AG09309 (cell line): ENCODE measurements around the gene MRPL4.

Experiments used
- DNase-seq: peaks from one replicate; pipeline ENCODE4 v3.0.0-alpha.2; 2010; ENCODE audit warnings: low read depth
- H3K4me3 ChIP-seq: 2 replicates; pipeline ENCODE4 v1.5.1; 2011; ENCODE audit warnings: mild to moderate bottlenecking, low read depth, low read length, moderate library complexity; ENCODE audit not compliant: control insufficient read depth
- TF ChIP-seq, protein P1 (sequence below): IDR thresholded peaks from 2 replicates; pipeline ENCODE4 v1.5.1; 2011; ENCODE audit warnings: mild to moderate bottlenecking, low read depth, low read length, inconsistent platforms; ENCODE audit not compliant: insufficient read depth, control insufficient read depth; ENCODE audit errors: missing control alignments

MRPL4 gene

DNA sequence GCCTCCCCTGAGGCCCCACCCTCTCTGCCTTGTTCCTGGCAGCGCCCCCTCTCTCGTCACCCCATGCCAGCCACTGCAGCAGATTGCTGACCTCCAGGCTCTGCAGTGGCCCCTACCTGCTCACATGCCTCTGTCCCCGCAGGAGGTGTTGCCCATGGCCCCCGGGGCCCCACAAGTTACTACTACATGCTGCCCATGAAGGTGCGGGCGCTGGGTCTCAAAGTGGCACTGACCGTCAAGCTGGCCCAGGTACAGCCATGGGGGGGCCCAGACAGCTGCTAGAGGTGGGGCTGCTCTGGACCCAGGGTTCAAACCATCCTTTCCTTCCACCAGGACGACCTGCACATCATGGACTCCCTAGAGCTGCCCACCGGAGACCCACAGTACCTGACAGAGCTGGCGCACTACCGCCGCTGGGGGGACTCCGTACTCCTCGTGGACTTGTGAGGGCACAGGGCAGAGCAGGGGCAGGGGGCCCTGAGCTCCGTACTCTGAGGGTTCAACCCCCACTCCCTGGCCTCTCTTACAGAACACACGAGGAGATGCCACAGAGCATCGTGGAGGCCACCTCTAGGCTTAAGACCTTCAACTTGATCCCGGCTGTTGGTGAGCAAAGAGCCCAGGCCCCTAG lies 6.2 kb downstream of the MRPL4 start:
- TF ChIP-seq, protein P1, sequence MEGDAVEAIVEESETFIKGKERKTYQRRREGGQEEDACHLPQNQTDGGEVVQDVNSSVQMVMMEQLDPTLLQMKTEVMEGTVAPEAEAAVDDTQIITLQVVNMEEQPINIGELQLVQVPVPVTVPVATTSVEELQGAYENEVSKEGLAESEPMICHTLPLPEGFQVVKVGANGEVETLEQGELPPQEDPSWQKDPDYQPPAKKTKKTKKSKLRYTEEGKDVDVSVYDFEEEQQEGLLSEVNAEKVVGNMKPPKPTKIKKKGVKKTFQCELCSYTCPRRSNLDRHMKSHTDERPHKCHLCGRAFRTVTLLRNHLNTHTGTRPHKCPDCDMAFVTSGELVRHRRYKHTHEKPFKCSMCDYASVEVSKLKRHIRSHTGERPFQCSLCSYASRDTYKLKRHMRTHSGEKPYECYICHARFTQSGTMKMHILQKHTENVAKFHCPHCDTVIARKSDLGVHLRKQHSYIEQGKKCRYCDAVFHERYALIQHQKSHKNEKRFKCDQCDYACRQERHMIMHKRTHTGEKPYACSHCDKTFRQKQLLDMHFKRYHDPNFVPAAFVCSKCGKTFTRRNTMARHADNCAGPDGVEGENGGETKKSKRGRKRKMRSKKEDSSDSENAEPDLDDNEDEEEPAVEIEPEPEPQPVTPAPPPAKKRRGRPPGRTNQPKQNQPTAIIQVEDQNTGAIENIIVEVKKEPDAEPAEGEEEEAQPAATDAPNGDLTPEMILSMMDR, result no peak
- no peak for DNase-seq
- no peak overlapping the region for H3K4me3 ChIP-seq

DNA sequence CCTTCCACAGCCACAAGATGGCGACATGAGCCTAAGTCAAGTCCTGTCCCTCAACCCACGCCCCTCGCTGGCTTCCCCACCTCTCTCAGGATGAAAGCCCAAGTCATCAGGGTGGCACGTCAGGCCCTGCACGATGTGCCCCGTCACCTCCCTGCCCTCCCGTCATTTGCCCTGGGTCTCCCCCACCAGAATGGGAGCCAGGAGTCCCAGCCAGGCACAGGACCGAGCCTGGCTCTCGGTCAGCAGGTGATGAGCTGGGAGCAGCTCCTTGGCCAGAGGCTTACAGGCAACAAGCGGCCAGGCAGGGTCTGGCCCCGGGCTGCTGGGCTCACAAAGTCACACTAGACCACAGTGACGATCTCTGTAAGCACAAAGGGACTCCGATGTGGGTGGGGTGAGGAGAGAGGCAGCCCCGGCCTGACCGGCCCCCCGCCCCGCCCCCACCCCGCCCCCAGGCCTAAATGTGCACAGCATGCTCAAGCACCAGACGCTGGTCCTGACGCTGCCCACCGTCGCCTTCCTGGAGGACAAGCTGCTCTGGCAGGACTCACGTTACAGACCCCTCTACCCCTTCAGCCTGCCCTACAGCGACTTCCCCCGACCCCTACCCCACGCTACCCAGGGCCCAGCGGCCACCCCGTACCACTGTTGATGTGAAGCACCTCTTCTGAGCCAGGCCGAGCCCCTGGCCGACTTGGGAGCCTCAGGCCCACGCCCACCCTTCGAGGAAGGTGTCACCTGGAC lies 7.3 kb downstream of the MRPL4 start:
- H3K4me3 ChIP-seq, result no peak overlapping the region
- peak; percentile 31 for DNase-seq
- TF ChIP-seq, protein P1, result peak; percentile 76

DNA sequence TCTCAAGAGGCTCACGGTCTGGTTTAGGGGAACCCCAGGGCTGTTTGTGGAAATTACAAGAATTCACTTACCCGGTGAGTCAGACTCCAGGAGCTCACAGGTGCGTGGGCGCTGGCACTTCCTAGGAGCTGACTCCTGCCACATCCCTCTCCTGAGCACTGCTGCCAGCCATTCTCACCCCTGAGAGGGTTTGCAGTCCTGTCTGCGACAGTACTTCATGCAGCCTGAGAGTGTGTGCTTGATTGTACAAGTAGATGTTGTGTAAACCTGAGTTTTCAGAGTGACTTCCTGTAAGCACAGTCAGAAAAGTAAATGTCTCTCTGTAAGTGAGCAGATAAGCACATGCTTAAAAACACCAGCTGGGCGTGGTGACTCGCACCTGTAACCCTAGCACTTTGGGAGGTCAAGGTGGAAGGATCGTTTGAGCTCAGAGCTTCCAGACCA lies 8.1 kb downstream of the MRPL4 start:
- DNase-seq, result no peak

DNA sequence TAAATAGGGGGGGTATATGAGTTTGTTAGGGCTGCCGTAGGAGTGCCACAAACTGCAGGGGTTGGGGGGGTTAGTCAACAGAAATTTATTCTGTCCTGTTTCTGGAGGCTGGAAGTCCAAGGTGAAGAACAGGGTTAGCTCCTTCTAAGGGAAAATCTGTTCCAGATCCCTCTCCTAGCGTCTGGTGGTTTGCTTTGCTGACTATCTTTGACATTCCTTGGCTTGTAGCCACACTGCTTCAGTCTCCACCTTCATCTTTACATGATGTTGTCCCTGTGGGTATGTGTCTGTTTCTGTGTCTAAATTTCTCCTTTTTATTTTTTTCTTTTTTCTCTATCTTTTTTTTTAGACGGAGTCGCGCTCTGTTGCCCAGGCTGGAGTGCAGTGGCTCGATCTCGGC lies 10.8 kb downstream of the MRPL4 start:
- TF ChIP-seq, protein P1, result no peak
- no peak for DNase-seq
- no peak overlapping the region for H3K4me3 ChIP-seq

More for the DNA sequence above, 8.1 kb downstream of the MRPL4 start:
- TF ChIP-seq, protein P1, result no peak
- no peak overlapping the region for H3K4me3 ChIP-seq

DNA sequence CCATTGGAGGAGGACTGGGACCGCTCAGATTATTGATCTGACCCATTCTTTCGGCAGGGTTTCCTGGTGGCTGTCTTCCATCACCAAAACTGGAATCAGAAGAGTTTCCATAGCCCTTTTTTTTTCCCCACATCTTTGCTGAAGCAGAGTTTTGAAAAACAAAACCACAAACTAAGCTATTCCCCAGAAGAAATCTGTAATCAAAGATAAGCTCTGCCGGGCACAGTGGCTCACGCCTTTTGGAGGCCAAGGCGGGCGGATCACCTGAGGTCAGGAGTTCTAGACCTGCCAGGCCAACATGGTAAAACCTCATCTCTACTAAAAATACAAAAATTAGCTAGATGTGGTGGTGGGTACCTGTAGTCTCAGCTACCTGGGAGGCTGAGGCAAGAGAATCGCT lies 14.7 kb downstream of the MRPL4 start:
- no peak for DNase-seq
- no peak overlapping the region for H3K4me3 ChIP-seq
- TF ChIP-seq, protein P1, result no peak

DNA sequence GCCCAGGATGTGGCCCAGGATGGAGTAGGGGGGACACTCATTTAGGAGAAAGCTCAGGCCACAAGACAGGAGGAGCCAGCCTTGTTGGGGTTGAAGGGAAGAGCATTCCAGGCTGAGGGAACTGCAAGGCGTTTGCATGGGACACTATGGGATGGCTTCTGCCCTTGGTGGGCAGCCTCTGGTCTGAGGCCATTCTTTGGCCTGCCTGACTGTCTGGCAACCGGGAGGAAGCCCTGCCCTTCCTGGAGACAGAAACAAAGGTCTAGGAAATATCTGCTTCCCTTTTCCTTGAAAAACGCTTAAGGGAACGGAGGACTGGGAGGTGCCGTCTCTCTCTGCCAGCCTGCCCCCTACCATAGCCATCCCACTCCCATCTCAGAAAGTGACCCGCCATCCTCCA lies 16.1 kb downstream of the MRPL4 start:
- no peak overlapping the region for H3K4me3 ChIP-seq
- no peak for DNase-seq
- TF ChIP-seq, protein P1, result no peak
